ENCODE measurements around the gene GPR42.

The GPR42 gene

DNA sequence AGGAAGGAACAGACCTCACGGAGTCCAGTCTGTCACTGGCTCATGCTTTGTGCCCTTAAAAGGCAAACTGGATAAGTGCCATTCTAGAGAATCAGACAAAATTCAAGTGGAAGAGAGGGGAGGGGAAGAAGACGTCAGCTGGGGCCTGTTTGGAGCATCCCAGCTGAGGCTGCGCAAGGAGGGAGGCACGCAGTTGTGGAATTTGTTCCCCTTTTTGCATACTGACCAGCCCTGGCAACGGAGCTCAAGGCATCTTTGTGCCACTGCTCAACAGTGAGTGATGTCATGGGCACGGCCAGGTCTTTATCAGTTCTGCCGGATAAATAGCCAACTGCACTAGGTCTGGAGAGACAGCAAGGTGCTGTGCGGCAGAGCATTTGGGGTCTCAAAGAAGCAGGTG lies at the start of gene GPR42:
Gene GPR42 (plus strand): TSS at position 347 of the 400 bp plus-strand sequence. CDS start 292 bp downstream, outside the sequence.
- DNase-seq, result no peak

- DNase-seq, result no peak
These were observed 49.6 kb upstream of the GPR42 start for GRCh38 chr19:35321291-35321690.

- DNase-seq, result no peak
These were observed 48.9 kb upstream of the GPR42 start for GRCh38 chr19:35322014-35322413.

DNA sequence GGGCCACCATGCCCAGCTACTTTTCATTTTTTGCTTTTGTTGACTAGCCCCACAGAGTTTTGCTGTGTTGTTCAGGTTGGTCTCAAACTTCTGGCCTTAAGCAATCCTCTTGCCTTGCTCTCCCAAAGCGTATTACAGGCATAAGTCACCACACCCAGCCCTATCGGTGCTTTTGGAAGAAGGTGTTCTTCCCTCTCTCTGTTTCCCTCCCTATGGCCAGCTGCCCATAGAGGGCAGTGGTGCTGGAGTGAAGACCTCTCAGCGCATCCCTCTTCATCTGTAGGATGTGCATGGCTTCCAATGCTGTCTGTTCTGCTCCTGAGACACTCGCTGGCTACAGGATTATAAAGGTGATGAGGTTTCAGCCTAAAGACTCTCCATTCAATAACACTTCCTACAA lies 43.2 kb upstream of the GPR42 start:
- DNase-seq, result no peak

DNA sequence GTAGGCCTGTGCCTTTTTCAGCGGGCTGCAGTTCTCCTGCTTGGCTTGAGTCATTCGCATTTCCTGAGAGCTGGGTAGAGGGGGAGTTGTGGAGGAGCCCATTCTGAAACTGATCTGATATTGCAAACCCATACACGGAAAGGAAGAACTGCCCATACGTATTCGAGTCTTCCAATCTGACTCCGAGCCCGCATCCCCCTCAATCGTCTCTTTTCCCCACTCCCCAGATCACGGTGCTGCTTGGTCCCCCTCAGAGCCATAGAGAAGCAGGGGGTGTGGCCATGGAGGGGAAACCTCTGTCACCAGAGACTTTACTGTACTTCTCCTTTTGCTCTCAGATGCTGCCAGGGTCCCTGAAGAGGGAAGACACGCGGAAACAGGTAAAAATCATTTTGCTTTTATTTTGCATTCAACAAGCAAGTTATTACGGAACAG lies 42.0 kb upstream of the GPR42 start, which contains the start of gene CD22:
Gene CD22 (plus strand): TSS at position 337 of the 435 bp plus-strand sequence. CDS start 2,854 bp downstream, outside the sequence.
- peak in 1 of 2 donors; percentile 67 for DNase-seq

DNA sequence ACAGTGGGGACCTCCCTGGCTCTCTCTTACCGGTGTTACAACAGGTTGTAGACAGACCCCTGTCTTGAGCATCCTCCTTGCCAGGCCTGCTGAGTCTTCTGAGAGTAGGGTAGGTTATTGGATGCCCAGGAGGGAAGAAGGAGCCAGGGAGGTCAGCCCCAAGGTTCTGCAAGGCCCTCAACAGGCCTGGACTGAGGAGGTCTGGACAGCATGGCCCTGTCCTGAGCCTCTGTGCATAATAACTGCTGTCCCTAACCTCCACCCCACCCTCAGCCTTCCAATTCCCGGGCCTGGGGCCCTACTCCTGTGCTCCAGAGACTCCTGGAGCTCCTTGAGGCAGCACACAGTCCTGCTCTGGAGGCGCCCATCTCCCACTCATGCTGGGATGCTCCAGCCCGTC lies 41.5 kb upstream of the GPR42 start:
- no peak for DNase-seq

- DNase-seq, result peak in 1 of 2 donors; percentile 79
These were observed 40.4 kb upstream of the GPR42 start for GRCh38 chr19:35330475-35330874.

GRCh38 chr19:35331551-35332214 lies 39.2 kb upstream of the GPR42 start:
- no peak for DNase-seq

GRCh38 chr19:35332817-35333216 lies 38.1 kb upstream of the GPR42 start:
- DNase-seq, result peak in 1 of 2 donors; percentile 26

DNA sequence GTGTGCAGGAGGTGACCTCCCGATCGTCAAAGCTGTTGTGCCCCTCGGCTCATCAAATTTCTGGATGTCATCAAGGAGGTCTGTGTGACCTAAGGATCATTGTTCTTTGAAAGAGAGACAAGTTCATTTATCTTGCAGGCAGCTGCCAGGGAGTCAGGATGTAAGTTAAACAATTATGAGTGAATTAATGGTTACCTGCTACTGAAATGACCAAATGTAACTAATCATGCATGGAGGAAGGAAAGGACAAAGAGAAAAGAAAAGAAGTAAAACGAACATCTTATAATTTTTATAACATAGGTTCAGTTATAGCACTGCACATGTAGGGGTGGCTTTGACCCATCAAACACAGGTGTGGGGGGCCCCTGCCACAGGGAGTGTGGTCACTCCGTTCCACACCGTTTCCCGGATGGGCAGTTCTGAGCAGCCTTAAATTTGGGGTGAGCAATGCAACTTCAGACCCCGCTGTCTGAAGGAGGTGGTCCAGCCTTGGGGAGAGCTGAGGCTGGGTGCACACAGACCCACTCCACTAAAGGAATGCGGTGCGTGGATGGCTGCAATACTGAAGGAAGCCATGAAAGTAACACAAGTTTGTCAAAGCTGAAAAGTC lies 36.6 kb upstream of the GPR42 start:
- DNase-seq, result no peak

DNA sequence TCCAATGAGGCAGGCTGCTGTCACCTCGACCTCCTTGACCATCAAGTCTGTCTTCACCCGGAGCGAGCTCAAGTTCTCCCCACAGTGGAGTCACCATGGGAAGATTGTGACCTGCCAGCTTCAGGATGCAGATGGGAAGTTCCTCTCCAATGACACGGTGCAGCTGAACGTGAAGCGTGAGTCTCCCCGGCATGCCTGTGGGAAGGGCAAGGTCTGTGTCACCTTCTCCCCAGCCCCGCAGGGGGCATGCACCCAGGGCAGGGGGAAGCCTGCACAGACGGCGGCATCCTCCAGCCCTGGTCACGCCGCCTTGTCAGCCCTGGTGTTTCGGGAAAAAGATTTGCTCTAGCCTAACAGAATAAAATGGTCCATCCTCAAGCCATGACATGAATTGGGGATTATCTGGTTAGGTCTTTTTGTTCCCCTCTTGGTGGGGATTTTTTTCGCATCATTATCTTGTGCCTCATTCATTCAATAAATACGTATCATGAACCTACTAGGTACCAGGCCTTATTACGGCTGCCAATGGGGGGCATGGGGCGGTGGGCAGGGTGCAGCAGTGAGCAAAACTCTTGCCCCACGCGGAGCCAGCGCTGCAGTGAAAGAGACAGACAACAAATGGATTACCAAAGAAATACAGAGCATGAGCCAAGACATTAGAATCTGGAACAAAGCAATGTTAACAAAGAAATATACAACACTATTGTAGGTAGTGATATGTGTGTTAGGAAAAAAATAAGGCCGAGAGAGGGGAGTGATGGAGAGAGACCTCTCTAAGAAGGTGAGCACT lies 34.5 kb upstream of the GPR42 start:
- no peak for DNase-seq

- no peak for DNase-seq
These were observed 33.5 kb upstream of the GPR42 start for GRCh38 chr19:35337097-35337983.

GRCh38 chr19:35337984-35338296 lies 32.9 kb upstream of the GPR42 start:
- DNase-seq, result no peak

DNA sequence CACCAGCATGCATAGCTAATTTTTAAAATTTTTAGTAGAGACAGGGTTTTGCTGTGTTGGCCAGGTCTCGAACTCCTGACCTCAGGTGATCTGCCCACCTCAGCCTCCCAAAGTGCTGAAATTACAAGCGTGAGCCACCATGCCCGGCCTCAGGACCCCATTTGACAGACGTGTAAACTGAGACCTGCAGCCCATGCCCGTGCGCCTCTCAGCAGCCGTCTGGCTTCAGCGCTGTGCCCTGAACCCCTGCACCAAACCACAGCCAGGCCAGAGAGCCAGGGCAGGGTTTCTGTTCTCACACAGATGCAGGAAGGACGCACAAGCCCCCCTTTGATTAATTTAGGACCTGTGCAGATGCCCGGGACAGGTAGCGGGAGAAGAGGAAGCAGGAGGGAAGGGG lies 30.4 kb upstream of the GPR42 start:
- no peak for DNase-seq

- DNase-seq, result no peak
These were observed 29.9 kb upstream of the GPR42 start for GRCh38 chr19:35341006-35341405.

DNA sequence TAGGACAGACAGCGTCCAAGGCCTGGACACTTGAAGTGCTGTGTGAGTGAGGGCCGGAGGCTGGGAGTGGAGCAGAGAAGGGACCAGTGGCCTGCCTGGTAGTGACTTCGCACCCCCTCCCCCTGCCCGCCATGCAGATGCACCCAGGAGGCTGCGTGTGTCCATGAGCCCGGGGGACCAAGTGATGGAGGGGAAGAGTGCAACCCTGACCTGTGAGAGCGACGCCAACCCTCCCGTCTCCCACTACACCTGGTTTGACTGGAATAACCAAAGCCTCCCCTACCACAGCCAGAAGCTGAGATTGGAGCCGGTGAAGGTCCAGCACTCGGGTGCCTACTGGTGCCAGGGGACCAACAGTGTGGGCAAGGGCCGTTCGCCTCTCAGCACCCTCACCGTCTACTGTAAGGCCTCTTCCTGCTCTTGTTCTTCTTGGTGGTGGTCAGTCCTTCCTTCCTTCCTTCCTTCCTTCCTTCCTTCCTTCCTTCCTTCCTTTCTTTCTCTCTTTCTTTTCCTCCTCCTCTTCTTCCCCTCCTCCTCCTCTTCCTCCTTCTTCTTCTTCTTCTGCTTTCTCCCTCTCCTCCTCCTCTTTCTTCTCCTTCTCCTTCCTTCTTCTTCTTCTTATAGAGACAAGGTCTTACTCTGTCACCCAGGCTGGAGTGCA lies 29.2 kb upstream of the GPR42 start:
- DNase-seq, result no peak

- DNase-seq, result no peak
These were observed 28.4 kb upstream of the GPR42 start for GRCh38 chr19:35342430-35342829.

DNA sequence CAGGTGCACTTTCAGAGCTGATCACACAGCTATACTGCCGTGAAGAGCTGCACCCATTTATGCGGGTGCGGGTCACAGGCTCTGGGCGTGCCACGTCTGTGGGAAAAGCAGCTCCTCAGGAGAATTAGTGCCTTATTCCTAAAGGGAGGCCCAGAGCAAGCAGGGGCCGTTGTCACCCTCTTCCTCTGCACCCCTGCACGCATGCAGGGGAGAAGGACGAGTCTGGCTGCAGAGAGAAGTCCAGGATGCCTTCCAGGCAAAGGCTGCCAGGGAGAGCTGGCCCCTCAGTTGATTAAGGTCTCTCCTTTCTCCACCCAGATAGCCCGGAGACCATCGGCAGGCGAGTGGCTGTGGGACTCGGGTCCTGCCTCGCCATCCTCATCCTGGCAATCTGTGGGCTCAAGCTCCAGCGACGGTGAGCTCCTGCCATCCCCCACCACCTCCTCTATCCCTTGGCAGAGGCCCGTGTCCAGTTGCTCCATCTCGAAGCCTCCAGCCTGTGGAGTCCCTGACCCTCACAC lies 26.3 kb upstream of the GPR42 start:
- DNase-seq, result no peak

GRCh38 chr19:35345671-35346111 lies 25.2 kb upstream of the GPR42 start:
- no peak for DNase-seq

DNA sequence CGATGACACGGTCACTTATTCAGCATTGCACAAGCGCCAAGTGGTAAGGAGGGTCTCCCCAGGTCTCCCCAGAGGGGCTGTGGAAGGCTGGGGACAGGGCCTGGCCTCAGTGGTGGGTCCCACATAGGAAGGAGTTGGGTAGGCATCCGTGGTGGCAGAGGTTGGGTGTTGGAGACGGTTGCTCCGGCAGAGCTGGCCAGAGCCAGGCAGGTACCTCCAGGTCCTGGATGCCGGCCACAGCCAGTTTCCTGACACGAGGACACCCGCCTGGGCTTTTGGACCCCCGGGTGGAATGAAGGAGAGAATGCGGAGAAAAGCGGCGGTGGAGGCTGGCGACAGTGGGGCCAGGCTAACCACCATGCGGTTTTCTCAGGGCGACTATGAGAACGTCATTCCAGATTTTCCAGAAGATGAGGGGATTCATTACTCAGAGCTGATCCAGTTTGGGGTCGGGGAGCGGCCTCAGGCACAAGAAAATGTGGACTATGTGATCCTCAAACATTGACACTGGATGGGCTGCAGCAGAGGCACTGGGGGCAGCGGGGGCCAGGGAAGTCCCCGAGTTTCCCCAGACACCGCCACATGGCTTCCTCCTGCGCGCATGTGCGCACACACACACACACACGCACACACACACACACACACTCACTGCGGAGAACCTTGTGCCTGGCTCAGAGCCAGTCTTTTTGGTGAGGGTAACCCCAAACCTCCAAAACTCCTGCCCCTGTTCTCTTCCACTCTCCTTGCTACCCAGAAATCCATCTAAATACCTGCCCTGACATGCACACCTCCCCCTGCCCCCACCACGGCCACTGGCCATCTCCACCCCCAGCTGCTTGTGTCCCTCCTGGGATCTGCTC lies 24.4 kb upstream of the GPR42 start:
- peak; percentile 83 to 85 for DNase-seq
